PC-9 (cell line): ENCODE data around the gene TIGD4. TPM values are rescaled to one million over a fixed set of nuclear protein-coding genes. Genes with fewer than 3 reads are reported as not detected.

Experiments used
- BruUV-seq: library from RNA; stranded (reverse); fragments of 400-500 nt; replicated peaks from 2 replicates; lab custom pipeline; 2021; lab: Mats Ljungman, UMichigan
- CTCF ChIA-PET: fragments of 300-600 bp; sonication (Branson Sonifier 250); formaldehyde crosslinking; loops from one replicate; lab custom pipeline; 2022; ENCODE audit warnings: antibody characterized with exemption; lab: Charles Lee
- POLR2A ChIA-PET: fragments of 300-600 bp; sonication (Branson Sonifier 250); formaldehyde crosslinking; loops from one replicate; lab custom pipeline; 2022; ENCODE audit warnings: antibody characterized with exemption; ENCODE audit not compliant: unreplicated experiment; lab: Charles Lee
- DNase-seq, 2 experiments: peaks; one replicate each; pipeline versions ENCODE4 v3.0.0 to v3.0.0-alpha.2; 2015 to 2022; ENCODE audit warnings: mixed read lengths in 1 of 2
- H2AFZ ChIP-seq: fragments of 200-600 bp; sonication (generic); 2 replicates; pipeline ENCODE4 v1.8.1; 2017; ENCODE audit warnings: antibody characterized with exemption
- H3F3A ChIP-seq: fragments of 200-600 bp; sonication (generic); 2 replicates; pipeline ENCODE4 v1.8.1; 2017; ENCODE audit warnings: antibody characterized with exemption, mild to moderate bottlenecking, low read depth; ENCODE audit not compliant: insufficient read depth
- H3K27ac ChIP-seq: fragments of 200-600 bp; sonication (generic); 2 replicates; pipeline ENCODE4 v1.6.1; 2016; ENCODE audit warnings: mixed run types
- H3K27me3 ChIP-seq: fragments of 200-600 bp; sonication (generic); 2 replicates; pipeline ENCODE4 v1.6.1; 2016; ENCODE audit warnings: low read depth, mixed run types; ENCODE audit not compliant: insufficient read depth
- H3K36me3 ChIP-seq: fragments of 200-600 bp; sonication (generic); 2 replicates; pipeline ENCODE4 v1.6.1; 2016; ENCODE audit warnings: low read depth, mixed run types
- H3K4me1 ChIP-seq: fragments of 200-600 bp; sonication (generic); replicated peaks from 2 replicates; pipeline ENCODE4 v1.6.1; 2016; ENCODE audit warnings: mixed run types; ENCODE audit not compliant: insufficient read depth
- H3K4me2 ChIP-seq: fragments of 200-600 bp; sonication (generic); 2 replicates; pipeline ENCODE4 v1.6.1; 2017; ENCODE audit warnings: mixed run types
- H3K4me3 ChIP-seq: fragments of 200-600 bp; sonication (generic); 2 replicates; pipeline ENCODE4 v1.6.1; 2016; ENCODE audit warnings: mixed run types
- H3K79me2 ChIP-seq: fragments of 200-600 bp; sonication (generic); 2 replicates; pipeline ENCODE4 v1.6.1; 2017; ENCODE audit warnings: low read depth, mixed run types
- H3K9me2 ChIP-seq: fragments of 200-600 bp; sonication (generic); 2 replicates; pipeline ENCODE4 v1.8.1; 2017; ENCODE audit warnings: mild to moderate bottlenecking; ENCODE audit not compliant: insufficient read depth
- H3K9me3 ChIP-seq: fragments of 200-600 bp; sonication (generic); 2 replicates; pipeline ENCODE4 v1.8.1; 2016; ENCODE audit warnings: low read depth; ENCODE audit not compliant: insufficient read depth
- H4K20me1 ChIP-seq: fragments of 200-600 bp; sonication (generic); 2 replicates; pipeline ENCODE4 v1.8.1; 2017; ENCODE audit not compliant: insufficient read depth
- CTCF ChIP-seq: fragments of 200-600 bp; sonication (generic); conservative IDR thresholded peaks from 2 replicates; pipeline ENCODE4 v1.6.1; 2017; ENCODE audit warnings: mixed run types, antibody characterized with exemption, mild to moderate bottlenecking, moderate library complexity
- EZH2 ChIP-seq: fragments of 200-600 bp; sonication (generic); IDR thresholded peaks from 2 replicates; pipeline ENCODE4 v1.8.0; 2017; ENCODE audit warnings: antibody characterized with exemption, low read depth
- intact Hi-C: fragments of 100-400 bp; cut with micrococcal nuclease; formaldehyde crosslinking; loops from one replicate; pipeline ENCODE4 v1.10.0; 2022; ENCODE audit not compliant: unreplicated experiment
- total RNA-seq: library from RNA; stranded (reverse); gene quantifications from 2 replicates; pipeline ENCODE4 v1.2.3, GENCODE V29; 2021

TIGD4 gene
- total RNA-seq, 1 experiment from 2014 or later: 0.70 TPM

- Histone ChIP-seq H3K9me2 (no peaks in the 10 kb centered on the region), H3K4me2 (no peak overlapping the region), H3K4me3 (no peak overlapping the region), H3K27ac (no peak overlapping the region), H3K36me3 (no peaks in the 10 kb centered on the region), H4K20me1 (no peaks in the 10 kb centered on the region), H3K4me1 (no peaks in the 10 kb centered on the region), H3K79me2 (no peaks in the 10 kb centered on the region), H3K27me3 (no peaks in the 10 kb centered on the region), H3K9me3 (no peaks in the 10 kb centered on the region), H2AFZ (no peak overlapping the region), H3F3A (no peaks in the 10 kb centered on the region)
- CTCF ChIA-PET: no interaction called here
- DNase-seq: no peak
- POLR2A ChIA-PET: no interaction called here
- intact Hi-C loops: no loop called here
- no TSS peak for BruUV-seq
- TF ChIP-seq CTCF: no peak
- TF ChIP-seq EZH2: no peak
Measured at GRCh38 chr4:152729466-152729865, 50.1 kb downstream of the TIGD4 start.

GRCh38 chr4:152728343-152728742, 51.2 kb downstream of the TIGD4 start:
- H2AFZ ChIP-seq: no peak overlapping the region
- H3K27me3 ChIP-seq: no peaks in the 10 kb centered on the region
- H3K9me2 ChIP-seq: no peaks in the 10 kb centered on the region
- TF ChIP-seq CTCF (no peak), EZH2 (no peak)
- H3F3A ChIP-seq: no peaks in the 10 kb centered on the region
- POLR2A ChIA-PET: no interaction called here
- H3K9me3 ChIP-seq: no peaks in the 10 kb centered on the region
- no peaks in the 10 kb centered on the region for H4K20me1 ChIP-seq
- no peak overlapping the region for H3K4me3 ChIP-seq
- no peak for DNase-seq
- CTCF ChIA-PET: interaction anchor here (0.5 kb wide), 1 partner anchor 1665 kb away, joined by 4 read pairs; no protein-coding TSS in a partner anchor
- H3K36me3 ChIP-seq: no peaks in the 10 kb centered on the region
- intact Hi-C loops: no loop called here
- H3K27ac ChIP-seq: no peak overlapping the region
- no TSS peak for BruUV-seq
- no peak overlapping the region for H3K4me2 ChIP-seq
- no peaks in the 10 kb centered on the region for H3K79me2 ChIP-seq
- no peaks in the 10 kb centered on the region for H3K4me1 ChIP-seq

- intact Hi-C loops: no loop called here
- no peak for DNase-seq
- BruUV-seq: no TSS peak
- Histone ChIP-seq H4K20me1 (no peaks in the 10 kb centered on the region), H3K27ac (no peak overlapping the region), H3K9me2 (no peaks in the 10 kb centered on the region), H3K27me3 (no peaks in the 10 kb centered on the region), H3F3A (no peaks in the 10 kb centered on the region), H3K79me2 (no peaks in the 10 kb centered on the region), H2AFZ (no peak overlapping the region), H3K4me3 (no peak overlapping the region), H3K9me3 (no peaks in the 10 kb centered on the region), H3K4me2 (no peak overlapping the region), H3K4me1 (no peaks in the 10 kb centered on the region), H3K36me3 (no peaks in the 10 kb centered on the region)
- ChIA-PET CTCF (interaction anchor here (0.5 to 0.6 kb wide), 2 partner anchors 415 to 1664 kb away, joined by 4 read pairs; no protein-coding TSS in a partner anchor), POLR2A (no interaction called here)
- TF ChIP-seq EZH2: no peak
- no peak for TF ChIP-seq CTCF
Measured at GRCh38 chr4:152727784-152728183, 51.7 kb downstream of the TIGD4 start.
